GM12878 (cell line): ENCODE data around the gene ZFC3H1. TPM values are rescaled to one million over a fixed set of nuclear protein-coding genes. Genes with fewer than 3 reads are reported as not detected.

Source experiments
- ATAC-seq: fragments of 200-7000 bp; cut with Tn5 transposase; 3 replicates; pipeline ENCODE4 v1.9.1; 2020; ENCODE audit warnings: mild to moderate bottlenecking, moderate library complexity
- BruUV-seq: library from RNA; stranded (reverse); fragments of 400-500 nt; replicated peaks from 2 replicates; lab custom pipeline; 2021; lab: Mats Ljungman, UMichigan
- CTCF ChIA-PET: fragments of 300-600 bp; sonication (Branson Sonifier 250); formaldehyde crosslinking; extraction: SDS; loops from one replicate; lab custom pipeline; 2021; ENCODE audit warnings: inconsistent platforms; lab: Yijun Ruan, JAX
- POLR2A ChIA-PET: fragments of 350-600 bp; formaldehyde crosslinking; extraction: SDS; loops from one replicate; lab custom pipeline; 2021; ENCODE audit warnings: inconsistent platforms; lab: Charles Lee
- RAD21 ChIA-PET: fragments of 300-600 bp; sonication (Branson Sonifier 250); formaldehyde crosslinking; loops from one replicate; lab custom pipeline; 2023; ENCODE audit warnings: antibody characterized with exemption; ENCODE audit not compliant: unreplicated experiment; lab: Charles Lee
- SMC1A ChIA-PET: fragments of 300-600 bp; sonication (Branson Sonifier 250); formaldehyde crosslinking; loops from one replicate; lab custom pipeline; 2023; ENCODE audit not compliant: unreplicated experiment, uncharacterized antibody; lab: Charles Lee
- DNase-seq: peaks from one replicate; pipeline ENCODE4 v3.0.0-alpha.2; 2011; ENCODE audit warnings: low read depth, low spot score
- FAIRE-seq: peaks from 3 replicates; lab custom pipeline; 2011; peaks lifted over from hg19 to GRCh38; lab: Jason Lieb, UNC
- H2AFZ ChIP-seq: 2 replicates; pipeline ENCODE4 v1.6.0; 2011; ENCODE audit warnings: low read depth, low read length, control low read depth; ENCODE audit not compliant: control insufficient read depth
- H3K27ac ChIP-seq: 2 replicates; pipeline ENCODE4 v1.5.1; 2011; ENCODE audit warnings: control low read depth; ENCODE audit not compliant: control insufficient read depth, insufficient read depth
- H3K27me3 ChIP-seq, 2 experiments: replicated peaks in 1 of 2; 2 replicates each; pipeline versions ENCODE4 v1.6.0 to v1.6.1; 2011; ENCODE audit warnings: low read length in 1 of 2; ENCODE audit not compliant: control insufficient read depth in 2 of 2, insufficient read depth in 2 of 2
- H3K36me3 ChIP-seq, 2 experiments: 2 replicates each; pipeline ENCODE4 v1.5.1; 2011; ENCODE audit warnings: low read length in 1 of 2; ENCODE audit not compliant: control insufficient read depth in 2 of 2, insufficient read depth in 2 of 2
- H3K4me1 ChIP-seq: 2 replicates; pipeline ENCODE4 v1.6.1; 2011; ENCODE audit warnings: mild to moderate bottlenecking, low read length, moderate library complexity, mixed read lengths; ENCODE audit not compliant: control insufficient read depth, insufficient read depth
- H3K4me2 ChIP-seq: 2 replicates; pipeline ENCODE4 v1.6.0; 2011; ENCODE audit warnings: control low read depth; ENCODE audit not compliant: control insufficient read depth, insufficient read depth
- H3K4me3 ChIP-seq: fragments of 200-600 bp; sonication (generic); 2 replicates; pipeline ENCODE4 v1.5.1; 2016
- H3K79me2 ChIP-seq: 2 replicates; pipeline ENCODE4 v1.6.0; 2011; ENCODE audit warnings: low read length; ENCODE audit not compliant: control insufficient read depth, insufficient read depth
- H3K9ac ChIP-seq: 2 replicates; pipeline ENCODE4 v1.8.0; 2011; ENCODE audit warnings: low read length, control low read depth, mixed read lengths; ENCODE audit not compliant: control insufficient read depth, insufficient read depth
- H3K9me3 ChIP-seq: replicated peaks from 3 replicates; pipeline ENCODE4 v1.5.1; 2011; ENCODE audit warnings: mild to moderate bottlenecking, low read length; ENCODE audit not compliant: control insufficient read depth, insufficient read depth
- H4K20me1 ChIP-seq: 2 replicates; pipeline ENCODE4 v1.6.0; 2011; ENCODE audit not compliant: control insufficient read depth, insufficient read depth
- DPF2 ChIP-seq: fragments of 450-650 bp; IDR thresholded peaks from 2 replicates; pipeline ENCODE4 v1.6.1; 2017; ENCODE audit warnings: mild to moderate bottlenecking
- EZH2 ChIP-seq: IDR thresholded peaks from 2 replicates; pipeline ENCODE4 v1.6.1; 2012; ENCODE audit warnings: low read depth, mild to moderate bottlenecking, control low read depth, inconsistent platforms, low read length, borderline replicate concordance; ENCODE audit not compliant: control insufficient read depth
- HDGF ChIP-seq: fragments of 450-650 bp; IDR thresholded peaks from 2 replicates; pipeline ENCODE4 v1.6.1; 2016; ENCODE audit warnings: antibody characterized with exemption
- IKZF1 ChIP-seq: fragments of 450-650 bp; conservative IDR thresholded peaks from 2 replicates; pipeline ENCODE4 v1.6.1; 2017; ENCODE audit warnings: antibody characterized with exemption, mild to moderate bottlenecking
- KDM1A ChIP-seq: fragments of 200-600 bp; sonication (generic); IDR thresholded peaks from 2 replicates; pipeline ENCODE4 v1.6.1; 2016; ENCODE audit warnings: borderline replicate concordance
- KLF5 ChIP-seq: fragments of 450-650 bp; IDR thresholded peaks from 2 replicates; pipeline ENCODE4 v1.6.1; 2014; ENCODE audit warnings: mild to moderate bottlenecking; ENCODE audit not compliant: partially characterized antibody
- NFYA ChIP-seq: IDR thresholded peaks from 2 replicates; pipeline ENCODE4 v1.6.1; 2011; ENCODE audit warnings: low read depth, mild to moderate bottlenecking, low read length, improper control_type of control experiment, borderline replicate concordance
- NR2C2 ChIP-seq: IDR thresholded peaks from 2 replicates; pipeline ENCODE4 v1.6.1; 2011; ENCODE audit warnings: borderline replicate concordance, low read depth; ENCODE audit not compliant: control insufficient read depth, insufficient read length
- NR2F1 ChIP-seq: fragments of 450-650 bp; conservative IDR thresholded peaks from 2 replicates; pipeline ENCODE4 v1.6.1; 2017; ENCODE audit warnings: mild to moderate bottlenecking
- TCF3 ChIP-seq: IDR thresholded peaks from 2 replicates; pipeline ENCODE4 v1.6.1; 2012; ENCODE audit warnings: low read depth, mild to moderate bottlenecking, low read length, borderline replicate concordance; ENCODE audit not compliant: insufficient read depth
- ZBED1 ChIP-seq: IDR thresholded peaks from 2 replicates; pipeline ENCODE4 v1.6.1; 2016; ENCODE audit warnings: borderline replicate concordance
- WGBS: methylation state at CpG from one replicate; pipeline ENCODE4 v1.1.6; 2016; ENCODE audit warnings: low lambda C conversion rate; ENCODE audit not compliant: insufficient replicate concordance, insufficient coverage; ENCODE audit errors: missing lambda C conversion rate; 5-methylcytosine and 5-hydroxymethylcytosine counted together
- in situ Hi-C: fragments of 300-500 bp; cut with MboI; formaldehyde crosslinking; loops from 9 replicates; pipeline ENCODE4 v1.14.3; 2018; ENCODE audit warnings: mixed read lengths
- intact Hi-C: fragments of 100-400 bp; cut with micrococcal nuclease; formaldehyde crosslinking; loops from one replicate; pipeline ENCODE4 v1.14.2; 2022; ENCODE audit not compliant: unreplicated experiment
- polyA plus RNA-seq, 11 experiments: library from polyadenylated mRNA; depleted of rRNA in 4 of 11; unstranded in 6 of 11; stranded (reverse) in 5 of 11; fragments of >200 nt; fragmentation: Nextera tagmentation in 4 of 11; fragmentation: Illumina TruSeq in 1 of 11; extraction: Ambion mirVana in 4 of 11; extraction: Trizol in 1 of 11; gene quantifications; 1 replicate in 1 of 11; 2 replicates in 10 of 11; pipeline versions ENCODE4 v1.2.1 to v1.2.3, GENCODE V29; 2011 to 2016; ENCODE audit warnings: inconsistent platforms in 2 of 11, missing spikeins in 2 of 11, low read depth in 1 of 11
- total RNA-seq, 4 experiments: library from RNA; depleted of rRNA in 3 of 4; stranded (reverse); fragments of >200 nt in 3 of 4; fragmentation: Illumina TruSeq in 1 of 4; extraction: Trizol in 1 of 4; gene quantifications; 2 replicates each; pipeline versions ENCODE4 v1.2.1 to v1.2.3, GENCODE V29; 2013 to 2021
- TF ChIP-seq, protein P1 (sequence below): fragments of 450-650 bp; formaldehyde crosslinking; IDR thresholded peaks from 2 replicates; pipeline ENCODE4 v1.4.0; 2020; ENCODE audit warnings: mild to moderate bottlenecking, moderate library complexity
- TF ChIP-seq, protein P2 (sequence below): IDR thresholded peaks from 2 replicates; pipeline ENCODE4 v1.6.1; 2012; ENCODE audit warnings: improper control_type of control experiment, low read depth, low read length; ENCODE audit not compliant: insufficient replicate concordance
- TF ChIP-seq, protein P3 (sequence below): fragments of 450-650 bp; IDR thresholded peaks from 2 replicates; pipeline ENCODE4 v1.6.1; 2018; ENCODE audit warnings: borderline replicate concordance, mild to moderate bottlenecking; ENCODE audit not compliant: partially characterized antibody

ZFC3H1 gene
- total and polyA plus RNA-seq, 10 of the 15 experiments (the other 5 are each of a cell fraction or from before 2014, with no cell fraction given), result 11.2 to 88.7 (median 25.9) TPM

DNA sequence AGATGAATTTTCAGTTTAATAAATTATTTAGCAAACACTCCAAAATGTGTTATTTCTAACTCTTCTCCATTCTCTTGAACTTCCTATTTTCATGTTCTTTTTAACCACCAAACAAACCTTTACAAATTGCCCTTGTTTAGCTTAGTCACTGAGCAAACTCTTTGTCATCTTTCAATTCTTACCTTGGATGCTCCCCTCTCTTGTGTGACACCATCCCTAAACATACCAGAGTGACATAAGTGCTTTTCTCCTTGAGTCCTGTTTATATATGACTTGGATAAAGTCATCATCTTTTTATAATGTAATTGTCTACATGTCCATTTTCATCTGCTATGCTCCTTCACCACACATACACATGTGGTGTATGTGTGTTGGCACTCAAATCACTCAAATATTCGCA, 18.8 kb upstream of the ZFC3H1 start:
- peaks cover 10% of the 10 kb centered on the region for H3K4me1 ChIP-seq
- RAD21 ChIA-PET, result no interaction called here
- H3K27me3 ChIP-seq, result no peaks in the 10 kb centered on the region
- POLR2A ChIA-PET, result interaction anchor here (0.6 kb wide), 1 partner anchor 21 kb away, joined by 3 read pairs; no protein-coding TSS in a partner anchor
- no peak overlapping the region for H3K9ac ChIP-seq
- no peaks in the 10 kb centered on the region for H3K36me3 ChIP-seq
- H3K4me3 ChIP-seq, result no peak overlapping the region
- WGBS, result 94% methylated on average over 1 of the region's 1 CpG
- no TSS peak for BruUV-seq
- ATAC-seq (no peak), FAIRE-seq (no peak), DNase-seq (no peak)
- CTCF ChIA-PET, result interaction anchor here (1.3 kb wide), 1 partner anchor 13 kb away, joined by 3 read pairs; no protein-coding TSS in a partner anchor
- H3K27ac ChIP-seq, result no peak overlapping the region
- peaks cover 14% of the 10 kb centered on the region for H3K79me2 ChIP-seq
- H2AFZ ChIP-seq, result no peak overlapping the region
- SMC1A ChIA-PET, result no interaction called here
- H4K20me1 ChIP-seq, result no peaks in the 10 kb centered on the region
- intact Hi-C loops, result no loop called here
- in situ Hi-C loops, result no loop called here
- no peaks in the 10 kb centered on the region for H3K9me3 ChIP-seq
- no peak overlapping the region for H3K4me2 ChIP-seq
- TF ChIP-seq EZH2 (no peak), ZBED1 (no peak), KLF5 (no peak), IKZF1 (no peak), HDGF (no peak), KDM1A (no peak), NR2C2 (no peak), DPF2 (no peak), NFYA (no peak), NR2F1 (no peak), TCF3 (no peak)
- TF ChIP-seq, protein P1, sequence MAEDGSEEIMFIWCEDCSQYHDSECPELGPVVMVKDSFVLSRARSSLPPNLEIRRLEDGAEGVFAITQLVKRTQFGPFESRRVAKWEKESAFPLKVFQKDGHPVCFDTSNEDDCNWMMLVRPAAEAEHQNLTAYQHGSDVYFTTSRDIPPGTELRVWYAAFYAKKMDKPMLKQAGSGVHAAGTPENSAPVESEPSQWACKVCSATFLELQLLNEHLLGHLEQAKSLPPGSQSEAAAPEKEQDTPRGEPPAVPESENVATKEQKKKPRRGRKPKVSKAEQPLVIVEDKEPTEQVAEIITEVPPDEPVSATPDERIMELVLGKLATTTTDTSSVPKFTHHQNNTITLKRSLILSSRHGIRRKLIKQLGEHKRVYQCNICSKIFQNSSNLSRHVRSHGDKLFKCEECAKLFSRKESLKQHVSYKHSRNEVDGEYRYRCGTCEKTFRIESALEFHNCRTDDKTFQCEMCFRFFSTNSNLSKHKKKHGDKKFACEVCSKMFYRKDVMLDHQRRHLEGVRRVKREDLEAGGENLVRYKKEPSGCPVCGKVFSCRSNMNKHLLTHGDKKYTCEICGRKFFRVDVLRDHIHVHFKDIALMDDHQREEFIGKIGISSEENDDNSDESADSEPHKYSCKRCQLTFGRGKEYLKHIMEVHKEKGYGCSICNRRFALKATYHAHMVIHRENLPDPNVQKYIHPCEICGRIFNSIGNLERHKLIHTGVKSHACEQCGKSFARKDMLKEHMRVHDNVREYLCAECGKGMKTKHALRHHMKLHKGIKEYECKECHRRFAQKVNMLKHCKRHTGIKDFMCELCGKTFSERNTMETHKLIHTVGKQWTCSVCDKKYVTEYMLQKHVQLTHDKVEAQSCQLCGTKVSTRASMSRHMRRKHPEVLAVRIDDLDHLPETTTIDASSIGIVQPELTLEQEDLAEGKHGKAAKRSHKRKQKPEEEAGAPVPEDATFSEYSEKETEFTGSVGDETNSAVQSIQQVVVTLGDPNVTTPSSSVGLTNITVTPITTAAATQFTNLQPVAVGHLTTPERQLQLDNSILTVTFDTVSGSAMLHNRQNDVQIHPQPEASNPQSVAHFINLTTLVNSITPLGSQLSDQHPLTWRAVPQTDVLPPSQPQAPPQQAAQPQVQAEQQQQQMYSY (CRISPR knock-in tag), result no peak
- TF ChIP-seq, protein P2, sequence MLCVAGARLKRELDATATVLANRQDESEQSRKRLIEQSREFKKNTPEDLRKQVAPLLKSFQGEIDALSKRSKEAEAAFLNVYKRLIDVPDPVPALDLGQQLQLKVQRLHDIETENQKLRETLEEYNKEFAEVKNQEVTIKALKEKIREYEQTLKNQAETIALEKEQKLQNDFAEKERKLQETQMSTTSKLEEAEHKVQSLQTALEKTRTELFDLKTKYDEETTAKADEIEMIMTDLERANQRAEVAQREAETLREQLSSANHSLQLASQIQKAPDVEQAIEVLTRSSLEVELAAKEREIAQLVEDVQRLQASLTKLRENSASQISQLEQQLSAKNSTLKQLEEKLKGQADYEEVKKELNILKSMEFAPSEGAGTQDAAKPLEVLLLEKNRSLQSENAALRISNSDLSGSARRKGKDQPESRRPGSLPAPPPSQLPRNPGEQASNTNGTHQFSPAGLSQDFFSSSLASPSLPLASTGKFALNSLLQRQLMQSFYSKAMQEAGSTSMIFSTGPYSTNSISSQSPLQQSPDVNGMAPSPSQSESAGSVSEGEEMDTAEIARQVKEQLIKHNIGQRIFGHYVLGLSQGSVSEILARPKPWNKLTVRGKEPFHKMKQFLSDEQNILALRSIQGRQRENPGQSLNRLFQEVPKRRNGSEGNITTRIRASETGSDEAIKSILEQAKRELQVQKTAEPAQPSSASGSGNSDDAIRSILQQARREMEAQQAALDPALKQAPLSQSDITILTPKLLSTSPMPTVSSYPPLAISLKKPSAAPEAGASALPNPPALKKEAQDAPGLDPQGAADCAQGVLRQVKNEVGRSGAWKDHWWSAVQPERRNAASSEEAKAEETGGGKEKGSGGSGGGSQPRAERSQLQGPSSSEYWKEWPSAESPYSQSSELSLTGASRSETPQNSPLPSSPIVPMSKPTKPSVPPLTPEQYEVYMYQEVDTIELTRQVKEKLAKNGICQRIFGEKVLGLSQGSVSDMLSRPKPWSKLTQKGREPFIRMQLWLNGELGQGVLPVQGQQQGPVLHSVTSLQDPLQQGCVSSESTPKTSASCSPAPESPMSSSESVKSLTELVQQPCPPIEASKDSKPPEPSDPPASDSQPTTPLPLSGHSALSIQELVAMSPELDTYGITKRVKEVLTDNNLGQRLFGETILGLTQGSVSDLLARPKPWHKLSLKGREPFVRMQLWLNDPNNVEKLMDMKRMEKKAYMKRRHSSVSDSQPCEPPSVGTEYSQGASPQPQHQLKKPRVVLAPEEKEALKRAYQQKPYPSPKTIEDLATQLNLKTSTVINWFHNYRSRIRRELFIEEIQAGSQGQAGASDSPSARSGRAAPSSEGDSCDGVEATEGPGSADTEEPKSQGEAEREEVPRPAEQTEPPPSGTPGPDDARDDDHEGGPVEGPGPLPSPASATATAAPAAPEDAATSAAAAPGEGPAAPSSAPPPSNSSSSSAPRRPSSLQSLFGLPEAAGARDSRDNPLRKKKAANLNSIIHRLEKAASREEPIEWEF, result no peak
- TF ChIP-seq, protein P3, sequence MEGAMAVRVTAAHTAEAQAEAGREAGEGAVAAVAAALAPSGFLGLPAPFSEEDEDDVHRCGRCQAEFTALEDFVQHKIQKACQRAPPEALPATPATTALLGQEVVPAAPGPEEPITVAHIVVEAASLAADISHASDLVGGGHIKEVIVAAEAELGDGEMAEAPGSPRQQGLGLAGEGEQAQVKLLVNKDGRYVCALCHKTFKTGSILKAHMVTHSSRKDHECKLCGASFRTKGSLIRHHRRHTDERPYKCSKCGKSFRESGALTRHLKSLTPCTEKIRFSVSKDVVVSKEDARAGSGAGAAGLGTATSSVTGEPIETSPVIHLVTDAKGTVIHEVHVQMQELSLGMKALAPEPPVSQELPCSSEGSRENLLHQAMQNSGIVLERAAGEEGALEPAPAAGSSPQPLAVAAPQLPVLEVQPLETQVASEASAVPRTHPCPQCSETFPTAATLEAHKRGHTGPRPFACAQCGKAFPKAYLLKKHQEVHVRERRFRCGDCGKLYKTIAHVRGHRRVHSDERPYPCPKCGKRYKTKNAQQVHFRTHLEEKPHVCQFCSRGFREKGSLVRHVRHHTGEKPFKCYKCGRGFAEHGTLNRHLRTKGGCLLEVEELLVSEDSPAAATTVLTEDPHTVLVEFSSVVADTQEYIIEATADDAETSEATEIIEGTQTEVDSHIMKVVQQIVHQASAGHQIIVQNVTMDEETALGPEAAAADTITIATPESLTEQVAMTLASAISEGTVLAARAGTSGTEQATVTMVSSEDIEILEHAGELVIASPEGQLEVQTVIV, result no peak
